Activated naive CD4-positive, alpha-beta T cell (primary cell): ENCODE results near the gene TAF11L14.
"Not testable (repeated sequence)": the region's sequence is repeated elsewhere in the genome, so short reads cannot be mapped to it uniquely, and the experiment has no call there.

ENCODE experiments used
- DNase-seq, 4 experiments: peaks; one replicate each; lab custom pipeline; 2025; lab: John Stamatoyannopoulos, UW

Gene TAF11L14

GRCh38 chr5:17634160-17634559 is at the start of gene TAF11L14:
TSS of gene TAF11L14 (plus strand) at chr5:17634460.
- no peak for DNase-seq

- not testable (repeated sequence) for DNase-seq
Measured at GRCh38 chr5:17585658-17586057, 48.6 kb upstream of the TAF11L14 start, which contains the start of gene TAF11L7. TSS of gene TAF11L7 (minus strand) at chr5:17585758.

- DNase-seq: not testable (repeated sequence)
Measured at GRCh38 chr5:17590860-17591259, 43.4 kb upstream of the TAF11L14 start, which contains the start of gene TAF11L8. TSS of gene TAF11L8 (minus strand) at chr5:17590960.

GRCh38 chr5:17594255-17594654 is 40.0 kb upstream of the TAF11L14 start, which contains the start of gene TAF11L9:
TSS of gene TAF11L9 (minus strand) at chr5:17594394.
- not testable (repeated sequence) for DNase-seq

- not testable (repeated sequence) for DNase-seq
Measured at GRCh38 chr5:17597728-17598127, 36.5 kb upstream of the TAF11L14 start, which contains the start of gene TAF11L10. TSS of gene TAF11L10 (minus strand) at chr5:17597828.

- not testable (repeated sequence) for DNase-seq
Measured at GRCh38 chr5:17603880-17604279, 30.4 kb upstream of the TAF11L14 start, which contains the start of gene TAF11L11. TSS of gene TAF11L11 (plus strand) at chr5:17604183.

GRCh38 chr5:17604951-17605350 is 29.3 kb upstream of the TAF11L14 start:
- no peak for DNase-seq

GRCh38 chr5:17607461-17607860 is 26.8 kb upstream of the TAF11L14 start:
- DNase-seq: not testable (repeated sequence)

- DNase-seq: not testable (repeated sequence)
Measured at GRCh38 chr5:17610092-17610491, 24.2 kb upstream of the TAF11L14 start, which contains the start of gene TAF11L12. TSS of gene TAF11L12 (plus strand) at chr5:17610392.

GRCh38 chr5:17614872-17615605 is 19.2 kb upstream of the TAF11L14 start:
- DNase-seq: no peak

- no peak for DNase-seq
Measured at GRCh38 chr5:17619354-17619753, 14.9 kb upstream of the TAF11L14 start.

- DNase-seq: no peak
Measured at GRCh38 chr5:17620627-17621026, 13.6 kb upstream of the TAF11L14 start.

GRCh38 chr5:17625686-17626085 is 8.6 kb upstream of the TAF11L14 start:
- DNase-seq: no peak

GRCh38 chr5:17631788-17632187 is 2.5 kb upstream of the TAF11L14 start, which contains the start of gene TAF11L13:
TSS of gene TAF11L13 (plus strand) at chr5:17632088.
- DNase-seq: not testable (repeated sequence)

- DNase-seq: not testable (repeated sequence)
Measured at GRCh38 chr5:17649232-17649631, 15.0 kb downstream of the TAF11L14 start.

- not testable (repeated sequence) for DNase-seq
Measured at GRCh38 chr5:17655201-17655759, 21.0 kb downstream of the TAF11L14 start.

- no peak for DNase-seq
Measured at GRCh38 chr5:17655921-17656320, 21.7 kb downstream of the TAF11L14 start.

GRCh38 chr5:17663182-17663581 is 28.9 kb downstream of the TAF11L14 start:
- DNase-seq: no peak

- DNase-seq: no peak
Measured at GRCh38 chr5:17665836-17666235, 31.6 kb downstream of the TAF11L14 start.

- DNase-seq: no peak
Measured at GRCh38 chr5:17666726-17667235, 32.5 kb downstream of the TAF11L14 start.

GRCh38 chr5:17670353-17670752 is 36.1 kb downstream of the TAF11L14 start:
- no peak for DNase-seq

GRCh38 chr5:17678751-17679324 is 44.6 kb downstream of the TAF11L14 start:
- no peak for DNase-seq
